Activated CD4-positive, alpha-beta T cell treated with anti-CD3 and anti-CD28 coated beads for 48 hours (primary cell): Measurements from ENCODE around the gene ZNF599.

Source experiments
- DNase-seq: peaks from one replicate; pipeline ENCODE4 v3.0.0-alpha.2; 2020

Gene ZNF599

GRCh38 chr19:34734537-34735103, 38.4 kb downstream of the ZNF599 start:
- DNase-seq, result no peak

GRCh38 chr19:34733746-34734536, 39.1 kb downstream of the ZNF599 start, which contains the start of gene ZNF181:
Gene ZNF181, plus strand, starts transcription at chr19:34734243. Its CDS starts 795 bp downstream, at chr19:34735038.
- DNase-seq, result peak; percentile 88

GRCh38 chr19:34733266-34733745, 39.7 kb downstream of the ZNF599 start:
- DNase-seq, result no peak

GRCh38 chr19:34732612-34733211, 40.3 kb downstream of the ZNF599 start:
- DNase-seq, result no peak

GRCh38 chr19:34731964-34732363, 41.1 kb downstream of the ZNF599 start:
- no peak for DNase-seq

GRCh38 chr19:34731019-34731829, 41.8 kb downstream of the ZNF599 start:
- DNase-seq, result no peak

- DNase-seq, result no peak
Observed at GRCh38 chr19:34725400-34725799, 47.6 kb downstream of the ZNF599 start.

- DNase-seq, result no peak
Observed at GRCh38 chr19:34722353-34722752, 50.7 kb downstream of the ZNF599 start.

- no peak for DNase-seq
Observed at GRCh38 chr19:34715357-34715756, 57.7 kb downstream of the ZNF599 start.

- no peak for DNase-seq
Observed at GRCh38 chr19:34713262-34713637, 59.8 kb downstream of the ZNF599 start.

- DNase-seq, result peak; percentile 57
Observed at GRCh38 chr19:34712395-34713261, 60.4 kb downstream of the ZNF599 start.

- no peak for DNase-seq
Observed at GRCh38 chr19:34711890-34712289, 61.1 kb downstream of the ZNF599 start.
